H1 (cell line): Measurements from ENCODE around the gene TSPAN9. TPM values are rescaled to one million over a fixed set of nuclear protein-coding genes. Genes with fewer than 3 reads are reported as not detected.

Experiments
- CTCF ChIA-PET: fragments of 300-600 bp; sonication (Branson Sonifier 250); formaldehyde crosslinking; loops from one replicate; lab custom pipeline; 2021; ENCODE audit not compliant: partially characterized antibody; lab: Charles Lee
- POLR2A ChIA-PET: fragments of 300-600 bp; sonication (Branson Sonifier 250); formaldehyde crosslinking; loops from one replicate; lab custom pipeline; 2021; ENCODE audit warnings: inconsistent platforms; ENCODE audit not compliant: partially characterized antibody; lab: Charles Lee
- DNase-seq, 2 experiments: peaks; one replicate each; pipeline versions ENCODE4 v3.0.0 to v3.0.0-alpha.2; 2010 to 2022; ENCODE audit warnings: low spot score in 2 of 2, low read depth in 1 of 2, mixed read lengths in 1 of 2
- FAIRE-seq: peaks from 2 replicates; lab custom pipeline; 2011; peaks lifted over from hg19 to GRCh38; lab: Jason Lieb, UNC
- H2AFZ ChIP-seq: 2 replicates; pipeline ENCODE4 v1.8.1; 2012; ENCODE audit warnings: low read length, inconsistent platforms
- H2AK5ac ChIP-seq: 2 replicates; pipeline ENCODE4 v1.6.1; 2013; ENCODE audit warnings: low read depth, low read length
- H2BK120ac ChIP-seq: replicated peaks from 2 replicates; pipeline ENCODE3; 2013; ENCODE audit warnings: low read depth, low read length, inconsistent platforms
- H2BK12ac ChIP-seq: 2 replicates; pipeline ENCODE4 v1.6.1; 2013; ENCODE audit warnings: low read depth, low read length
- H2BK15ac ChIP-seq: 2 replicates; pipeline ENCODE4 v1.6.1; 2013; ENCODE audit warnings: low read length
- H2BK20ac ChIP-seq: 2 replicates; pipeline ENCODE4 v1.6.1; 2013; ENCODE audit warnings: low read length
- H2BK5ac ChIP-seq: 2 replicates; pipeline ENCODE4 v1.6.1; 2013; ENCODE audit warnings: low read depth, low read length
- H3K14ac ChIP-seq: 2 replicates; pipeline ENCODE4 v1.6.1; 2013; ENCODE audit warnings: inconsistent platforms; ENCODE audit not compliant: insufficient read length
- H3K18ac ChIP-seq: 2 replicates; pipeline ENCODE4 v1.6.1; 2013; ENCODE audit warnings: low read length; ENCODE audit errors: extremely low read depth
- H3K23ac ChIP-seq: 2 replicates; pipeline ENCODE4 v1.6.1; 2013; ENCODE audit warnings: inconsistent platforms; ENCODE audit not compliant: insufficient read length
- H3K23me2 ChIP-seq: 2 replicates; pipeline ENCODE4 v1.6.1; 2013; ENCODE audit warnings: low read depth, low read length
- H3K27ac ChIP-seq: 2 replicates; pipeline ENCODE4 v1.6.1; 2011; ENCODE audit warnings: low read depth, low read length, inconsistent platforms
- H3K27me3 ChIP-seq, 4 experiments: replicated peaks in 1 of 4; 1 replicate in 1 of 4; 2 replicates in 3 of 4; pipeline versions ENCODE4 v1.6.1 to v1.8.1; 2011 to 2013; ENCODE audit warnings: low read length in 3 of 4, mild to moderate bottlenecking in 3 of 4, inconsistent platforms in 2 of 4, mixed read lengths in 2 of 4, moderate library complexity in 1 of 4; ENCODE audit not compliant: control insufficient read depth in 3 of 4, insufficient read depth in 3 of 4; ENCODE audit errors: extremely low read depth in 1 of 4
- H3K36me3 ChIP-seq, 4 experiments: 2 replicates each; pipeline versions ENCODE4 v1.6.1 to v1.8.1; 2011 to 2013; ENCODE audit warnings: mild to moderate bottlenecking in 4 of 4, low read length in 3 of 4, moderate library complexity in 2 of 4, control low read depth in 1 of 4, inconsistent platforms in 1 of 4; ENCODE audit not compliant: insufficient read depth in 4 of 4, control insufficient read depth in 2 of 4
- H3K4ac ChIP-seq: replicated peaks from 2 replicates; pipeline ENCODE3; 2013; ENCODE audit warnings: low read length, low read depth, mixed read lengths, inconsistent platforms; ENCODE audit not compliant: insufficient read length
- H3K4me1 ChIP-seq, 4 experiments: replicated peaks in 1 of 4; 1 replicate in 1 of 4; 2 replicates in 3 of 4; pipeline versions ENCODE4 v1.6.1 to v1.8.1; 2011 to 2013; ENCODE audit warnings: low read length in 3 of 4, inconsistent platforms in 2 of 4, mixed read lengths in 1 of 4; ENCODE audit not compliant: insufficient read depth in 4 of 4, control insufficient read depth in 3 of 4
- H3K4me2 ChIP-seq, 2 experiments: 2 replicates each; pipeline versions ENCODE4 v1.6.1 to v1.8.1; 2011 to 2013; ENCODE audit warnings: low read depth in 2 of 2, low read length in 2 of 2, control low read depth in 1 of 2, inconsistent platforms in 1 of 2, mild to moderate bottlenecking in 1 of 2; ENCODE audit not compliant: insufficient read depth in 1 of 2
- H3K4me3 ChIP-seq, 4 experiments: fragments of 200-600, 300-600 bp in 1 of 4; sonication (generic), shearing (Covaris generic), sonication (Bioruptor Twin) in 1 of 4; 2 replicates each; pipeline versions ENCODE4 v1.5.1 to v1.8.1; 2011 to 2016; ENCODE audit warnings: low read length in 4 of 4, low read depth in 3 of 4, control low read depth in 2 of 4, inconsistent platforms in 2 of 4, mild to moderate bottlenecking in 2 of 4, mixed read lengths in 1 of 4, moderate library complexity in 1 of 4; ENCODE audit not compliant: insufficient read depth in 2 of 4; ENCODE audit errors: extremely low read depth in 1 of 4
- H3K56ac ChIP-seq: replicated peaks from 2 replicates; pipeline ENCODE3; 2013; ENCODE audit warnings: low read depth, mild to moderate bottlenecking, mixed read lengths, low read length, inconsistent platforms; ENCODE audit not compliant: insufficient read length
- H3K79me1 ChIP-seq: 2 replicates; pipeline ENCODE4 v1.6.1; 2013; ENCODE audit warnings: low read depth, low read length, control low read depth
- H3K79me2 ChIP-seq, 2 experiments: 2 replicates each; pipeline versions ENCODE4 v1.6.1 to v1.8.1; 2012 to 2013; ENCODE audit warnings: low read length in 2 of 2, mild to moderate bottlenecking in 2 of 2, inconsistent platforms in 1 of 2; ENCODE audit not compliant: insufficient read depth in 2 of 2, control insufficient read depth in 1 of 2
- H3K9ac ChIP-seq, 4 experiments: replicated peaks in 1 of 4; 1 replicate in 1 of 4; 2 replicates in 3 of 4; pipeline versions ENCODE4 v1.6.1 to v1.8.1; 2011 to 2013; ENCODE audit warnings: low read depth in 3 of 4, low read length in 3 of 4, control low read depth in 2 of 4, mild to moderate bottlenecking in 2 of 4, moderate library complexity in 2 of 4, inconsistent platforms in 1 of 4; ENCODE audit errors: extremely low read depth in 1 of 4
- H3K9me3 ChIP-seq, 2 experiments: 2 replicates each; pipeline versions ENCODE4 v1.6.1 to v1.8.1; 2012 to 2013; ENCODE audit warnings: mild to moderate bottlenecking in 2 of 2, moderate library complexity in 2 of 2, control low read depth in 1 of 2, inconsistent platforms in 1 of 2, low read depth in 1 of 2, low read length in 1 of 2, mixed read lengths in 1 of 2; ENCODE audit not compliant: insufficient read depth in 2 of 2
- H4K20me1 ChIP-seq, 2 experiments: replicated peaks in 1 of 2; 2 replicates each; pipeline versions ENCODE3 to v1.8.1; 2011 to 2013; ENCODE audit warnings: inconsistent platforms in 2 of 2, low read length in 2 of 2, mild to moderate bottlenecking in 1 of 2; ENCODE audit not compliant: insufficient read depth in 2 of 2, control insufficient read depth in 1 of 2
- H4K5ac ChIP-seq: 2 replicates; pipeline ENCODE4 v1.6.1; 2013; ENCODE audit warnings: low read length, low read depth, mixed read lengths, inconsistent platforms; ENCODE audit not compliant: insufficient read length
- H4K8ac ChIP-seq: 2 replicates; pipeline ENCODE4 v1.8.0; 2013; ENCODE audit warnings: mild to moderate bottlenecking, moderate library complexity, low read length, inconsistent platforms; ENCODE audit not compliant: insufficient read depth; ENCODE audit errors: extremely low read depth
- H4K91ac ChIP-seq: replicated peaks from 2 replicates; pipeline ENCODE3; 2013; ENCODE audit warnings: low read length, mixed read lengths, inconsistent platforms; ENCODE audit not compliant: insufficient read length
- ATF2 ChIP-seq: IDR thresholded peaks from 2 replicates; pipeline ENCODE4 v1.6.1; 2012; ENCODE audit warnings: low read length, inconsistent platforms
- CREB1 ChIP-seq: IDR thresholded peaks from 2 replicates; pipeline ENCODE4 v1.6.1; 2012; ENCODE audit warnings: inconsistent platforms
- E2F6 ChIP-seq: IDR thresholded peaks from 2 replicates; pipeline ENCODE4 v1.6.1; 2012; ENCODE audit warnings: inconsistent platforms
- GABPA ChIP-seq: IDR thresholded peaks from 2 replicates; pipeline ENCODE4 v1.6.1; 2011; ENCODE audit warnings: mild to moderate bottlenecking, low read length, moderate library complexity, borderline replicate concordance; ENCODE audit not compliant: insufficient read depth
- HDAC2 ChIP-seq, 2 experiments: fragments of 300-600 bp in 1 of 2; sonication (generic) in 1 of 2; IDR thresholded peaks; 2 replicates each; pipeline ENCODE4 v1.6.1; 2011 to 2012; ENCODE audit warnings: low read depth in 2 of 2, low read length in 2 of 2, mild to moderate bottlenecking in 2 of 2, moderate library complexity in 2 of 2, borderline replicate concordance in 1 of 2, inconsistent platforms in 1 of 2
- RFX5 ChIP-seq: IDR thresholded peaks from 2 replicates; pipeline ENCODE4 v1.6.1; 2011; ENCODE audit warnings: low read depth, low read length, improper control_type of control experiment, borderline replicate concordance
- RXRA ChIP-seq: IDR thresholded peaks from 2 replicates; pipeline ENCODE4 v1.6.1; 2011; ENCODE audit warnings: low read depth, mild to moderate bottlenecking, low read length, moderate library complexity; ENCODE audit not compliant: insufficient read depth
- WGBS, 2 experiments: shearing (Covaris generic) in 1 of 2; methylation state at CpG; one replicate each; pipeline versions ENCODE4 v1.1.6 to v1.1.7; 2013 to 2015; ENCODE audit warnings: low lambda C conversion rate in 2 of 2, mixed read lengths in 2 of 2, inconsistent platforms in 1 of 2, low coverage in 1 of 2, missing lambda C conversion rate in 1 of 2; ENCODE audit not compliant: insufficient replicate concordance in 2 of 2, insufficient coverage in 1 of 2, insufficient read length in 1 of 2; ENCODE audit errors: extremely low coverage in 1 of 2, missing lambda C conversion rate in 1 of 2; 5-methylcytosine and 5-hydroxymethylcytosine counted together
- polyA plus RNA-seq, 7 experiments: library from polyadenylated mRNA; depleted of rRNA in 3 of 7; stranded (reverse) in 5 of 7; unstranded in 2 of 7; fragments of >200 nt in 5 of 7; fragments of 200-250 nt in 2 of 7; gene quantifications; 1 replicate in 5 of 7; 2 replicates in 1 of 7; 4 replicates in 1 of 7; pipeline versions ENCODE4 v1.2.1 to v1.2.3, GENCODE V29; 2011 to 2013; ENCODE audit warnings: missing spikeins in 2 of 7, mixed read lengths in 2 of 7
- total RNA-seq: library from RNA; stranded (reverse); fragmentation: NEBNext Ultra II Directional; extraction: Animal tissue kit (Norgen Biotek cat#: 25700); gene quantifications from 2 replicates; pipeline ENCODE4 v1.2.1, GENCODE V29; 2021

TSPAN9 gene
- total and polyA plus RNA-seq, 2 of the 8 experiments (the other 6 are each of a cell fraction or from before 2014, with no cell fraction given) = 11.5 to 29.1 TPM

GRCh38 chr12:3138941-3139511, 61.8 kb downstream of the TSPAN9 start:
- Histone ChIP-seq H2BK5ac (peak overlapping the region; percentile 66; the same call in 1 of the 2 replicates), H3K23ac (no peak overlapping the region), H3K56ac (no peak overlapping the region), H4K8ac (no peak overlapping the region; the same call in 1 of the 2 replicates), H3K4ac (no peak overlapping the region), H2BK20ac (no peak overlapping the region), H2BK120ac (no peak overlapping the region), H3K4me3 (no peak overlapping the region), H3K79me2 (no peaks in the 10 kb centered on the region), H3K79me1 (no peaks in the 10 kb centered on the region; the same call in 1 of the 2 replicates)
- 80% methylated on average over 8 of the region's 11 CpGs; no CpG with 5 or more reads in 1 of the 2 experiments for WGBS, 2 experiments
- FAIRE-seq = no peak
- TF ChIP-seq RFX5 (no peak), GABPA (no peak), E2F6 (peak; percentile 23; the same call in 1 of the 2 replicates), HDAC2 (IDR thresholded peaks at IDR 0.05; ENCODE audit: borderline replicate concordance in 1 of 2, low read depth in 2 of 2, low read length in 2 of 2) (no peak), ATF2 (no peak), RXRA (no peak), CREB1 (no peak)
- TF ChIP-seq, all 59 proteins: peak for 1
- DNase-seq = peak in 1 of 2 experiments; percentile 48
- H3K18ac ChIP-seq = no peak overlapping the region; the same call in 1 of the 2 replicates
- H2BK15ac ChIP-seq = no peak overlapping the region
- H4K91ac ChIP-seq = peak overlapping the region; percentile 10
- peaks cover 2 to 29% (median 19%) of the 10 kb centered on the region in 4 experiments for H3K4me1 ChIP-seq
- H3K9ac ChIP-seq = no peak overlapping the region
- peak overlapping the region; percentile 27; the same call in 1 of the 2 replicates for H2BK12ac ChIP-seq
- H3K27ac ChIP-seq = no peak overlapping the region
- peak overlapping the region in 1 of 2 experiments; percentile 20; a peak in 1 of 4 replicates for H3K4me2 ChIP-seq
- H3K14ac ChIP-seq = no peak overlapping the region
- no peaks in the 10 kb centered on the region for H4K20me1 ChIP-seq
- no peak overlapping the region for H2AK5ac ChIP-seq
- no peak overlapping the region for H4K5ac ChIP-seq
- no peaks in the 10 kb centered on the region; a peak in 1 of 4 replicates for H3K9me3 ChIP-seq
- H2AFZ ChIP-seq = no peak overlapping the region
- POLR2A ChIA-PET = interaction anchor here (0.8 to 3.0 kb wide), 5 partner anchors 13 to 61 kb away, joined by 3 to 10 read pairs (median 3); no protein-coding TSS in a partner anchor
- no peaks in the 10 kb centered on the region for H3K23me2 ChIP-seq
- no peaks in the 10 kb centered on the region for H3K27me3 ChIP-seq
- H3K36me3 ChIP-seq = no peaks in the 10 kb centered on the region
- CTCF ChIA-PET = interaction anchor here (0.6 to 16.5 kb wide), 20 partner anchors 8 to 162 kb away, joined by 3 to 448 read pairs (median 5); no protein-coding TSS in a partner anchor
